Spinal cord (tissue), 10 donors: ENCODE results near the gene DLG2. TPM values are rescaled to one million over a fixed set of nuclear protein-coding genes. Genes with fewer than 3 reads are reported as not detected.

Source experiments
- DNase-seq, 6 donors: peaks; one replicate each; pipeline versions ENCODE4 v3.0.0 to v3.0.0-alpha.2; 2013 to 2015; ENCODE audit warnings: low spot score in 6 of 6, low read depth in 4 of 6
- H3K27ac ChIP-seq: one replicate; pipeline ENCODE4 v1.5.1; 2013; ENCODE audit warnings: low read depth, low read length, control low read depth
- H3K27me3 ChIP-seq: one replicate; pipeline ENCODE4 v1.6.1; 2013; ENCODE audit warnings: low read length; ENCODE audit not compliant: control insufficient read depth, insufficient read depth
- H3K36me3 ChIP-seq: one replicate; pipeline ENCODE4 v1.6.1; 2013; ENCODE audit warnings: low read length; ENCODE audit not compliant: control insufficient read depth, insufficient read depth
- H3K4me1 ChIP-seq: one replicate; pipeline ENCODE4 v1.6.1; 2013; ENCODE audit warnings: low read length; ENCODE audit not compliant: control insufficient read depth, insufficient read depth
- H3K4me3 ChIP-seq: one replicate; pipeline ENCODE4 v1.5.1; 2013; ENCODE audit warnings: low read depth, low read length, control low read depth
- H3K9me3 ChIP-seq: one replicate; pipeline ENCODE4 v1.6.1; 2013; ENCODE audit warnings: low read length; ENCODE audit not compliant: control insufficient read depth, insufficient read depth
- WGBS: methylation state at CpG from one replicate; pipeline ENCODE4 v1.1.5; 2013; ENCODE audit warnings: missing lambda C conversion rate; ENCODE audit not compliant: insufficient coverage; 5-methylcytosine and 5-hydroxymethylcytosine counted together
- polyA plus RNA-seq, 2 donors: library from polyadenylated mRNA; unstranded; fragments of 120-200 nt; gene quantifications; one replicate each; pipeline ENCODE4 v1.2.1, GENCODE V29; 2013; ENCODE audit not compliant: insufficient read length in 2 of 2
- total RNA-seq, 2 donors: library from RNA; depleted of rRNA in 1 of 2; stranded (reverse); fragments of 120-200 nt in 1 of 2; fragments of >200 nt in 1 of 2; gene quantifications; one replicate each; pipeline versions ENCODE4 v1.2.3 to v1.2.4, GENCODE V29; 2013 to 2014
- donor health status: healthy.

DLG2 gene
- total and polyA plus RNA-seq, 4 donors, result 37.7 to 111 (median 49.0) TPM

DNA sequence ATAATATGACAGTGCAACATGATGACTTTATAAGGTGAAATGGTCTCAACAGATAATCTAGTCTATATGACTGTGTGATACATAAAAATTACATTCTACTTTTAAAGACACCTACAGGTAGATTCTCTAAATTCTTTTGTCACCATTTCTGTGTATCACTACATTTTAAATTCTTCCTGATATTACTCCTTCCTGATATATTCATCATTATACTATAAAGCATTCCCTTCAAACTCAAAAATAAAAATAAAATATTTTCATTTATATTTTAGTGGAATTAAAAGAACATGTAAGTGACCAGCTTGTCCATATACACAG, 1062.3 kb downstream of the DLG2 start:
- Histone ChIP-seq H3K4me3 (no peak overlapping the region), H3K9me3 (no peaks in the 10 kb centered on the region), H3K4me1 (no peaks in the 10 kb centered on the region), H3K36me3 (no peaks in the 10 kb centered on the region), H3K27ac (no peak overlapping the region), H3K27me3 (no peaks in the 10 kb centered on the region)
- no peak for DNase-seq

DNA sequence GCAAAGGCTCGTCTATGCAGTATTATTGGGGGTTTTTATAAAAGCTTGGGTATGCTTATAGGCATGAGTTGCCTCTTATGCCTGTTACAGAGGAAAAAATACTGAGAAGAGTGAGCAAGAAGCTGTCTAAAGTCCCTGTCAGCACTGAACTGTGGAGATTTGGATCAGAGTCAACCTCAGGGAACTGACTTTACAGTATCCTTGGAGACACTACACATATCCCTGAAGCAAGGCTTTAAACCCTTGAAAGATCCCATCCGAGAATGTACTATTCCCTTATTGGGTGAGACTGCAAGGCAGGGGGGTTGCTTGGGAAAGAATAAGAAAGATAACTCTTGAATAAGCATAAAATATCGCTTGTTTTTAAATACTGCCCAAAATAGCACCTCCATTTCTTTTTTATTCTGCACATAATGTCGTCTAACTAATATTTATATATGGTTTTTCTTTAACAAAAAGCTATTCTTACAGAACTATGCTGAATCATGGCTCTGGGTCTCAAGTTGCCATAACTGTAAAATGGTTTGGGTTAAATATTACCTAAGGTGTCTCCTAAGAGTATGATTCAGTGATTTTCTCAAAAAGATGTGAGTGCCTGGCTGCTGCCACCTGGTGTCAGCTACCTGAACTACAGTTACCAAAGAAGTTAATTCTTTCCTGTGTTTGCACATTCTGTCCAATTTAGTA, 1062.8 kb downstream of the DLG2 start:
- WGBS, result 33% methylated on average over 1 of the region's 4 CpGs
- Histone ChIP-seq H3K36me3 (no peaks in the 10 kb centered on the region), H3K9me3 (no peaks in the 10 kb centered on the region), H3K4me1 (no peaks in the 10 kb centered on the region), H3K27ac (no peak overlapping the region), H3K27me3 (no peaks in the 10 kb centered on the region), H3K4me3 (no peak overlapping the region)
- DNase-seq, result peak in 2 of 6 donors; percentile 73 to 76

- H3K27me3 ChIP-seq, result no peaks in the 10 kb centered on the region
- H3K27ac ChIP-seq, result no peak overlapping the region
- H3K36me3 ChIP-seq, result no peaks in the 10 kb centered on the region
- DNase-seq, result no peak
- no CpG with 5 or more reads among the region's 2 CpGs for WGBS
- H3K4me3 ChIP-seq, result no peak overlapping the region
- no peaks in the 10 kb centered on the region for H3K9me3 ChIP-seq
- no peaks in the 10 kb centered on the region for H3K4me1 ChIP-seq
Measured at GRCh38 chr11:84563356-84563755, 1063.8 kb downstream of the DLG2 start.

DNA sequence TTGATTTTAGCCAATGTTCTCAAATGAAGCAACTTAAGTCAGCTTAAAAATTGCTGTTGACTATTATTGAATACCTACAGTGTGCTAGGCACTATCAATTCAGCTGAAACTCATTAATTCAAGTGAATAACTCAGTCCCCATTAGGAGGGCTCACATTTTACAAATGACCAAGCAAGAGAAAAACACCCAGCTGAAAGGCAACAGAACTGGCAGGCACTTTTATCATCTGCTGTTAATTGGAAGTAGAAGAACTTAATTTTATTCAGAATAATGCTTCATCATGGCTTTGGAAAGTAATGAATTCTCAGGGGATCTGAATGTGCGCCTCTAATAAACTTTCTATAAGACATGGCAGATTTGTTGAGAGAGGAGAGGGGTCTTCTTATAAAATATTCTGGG, 1066.9 kb downstream of the DLG2 start:
- H3K4me3 ChIP-seq, result no peak overlapping the region
- H3K27ac ChIP-seq, result no peak overlapping the region
- no peaks in the 10 kb centered on the region for H3K36me3 ChIP-seq
- H3K9me3 ChIP-seq, result no peaks in the 10 kb centered on the region
- no peaks in the 10 kb centered on the region for H3K27me3 ChIP-seq
- WGBS, result no CpG with 5 or more reads among the region's 1 CpG
- H3K4me1 ChIP-seq, result no peaks in the 10 kb centered on the region
- peak in 2 of 6 donors; percentile 46 to 59 for DNase-seq

DNA sequence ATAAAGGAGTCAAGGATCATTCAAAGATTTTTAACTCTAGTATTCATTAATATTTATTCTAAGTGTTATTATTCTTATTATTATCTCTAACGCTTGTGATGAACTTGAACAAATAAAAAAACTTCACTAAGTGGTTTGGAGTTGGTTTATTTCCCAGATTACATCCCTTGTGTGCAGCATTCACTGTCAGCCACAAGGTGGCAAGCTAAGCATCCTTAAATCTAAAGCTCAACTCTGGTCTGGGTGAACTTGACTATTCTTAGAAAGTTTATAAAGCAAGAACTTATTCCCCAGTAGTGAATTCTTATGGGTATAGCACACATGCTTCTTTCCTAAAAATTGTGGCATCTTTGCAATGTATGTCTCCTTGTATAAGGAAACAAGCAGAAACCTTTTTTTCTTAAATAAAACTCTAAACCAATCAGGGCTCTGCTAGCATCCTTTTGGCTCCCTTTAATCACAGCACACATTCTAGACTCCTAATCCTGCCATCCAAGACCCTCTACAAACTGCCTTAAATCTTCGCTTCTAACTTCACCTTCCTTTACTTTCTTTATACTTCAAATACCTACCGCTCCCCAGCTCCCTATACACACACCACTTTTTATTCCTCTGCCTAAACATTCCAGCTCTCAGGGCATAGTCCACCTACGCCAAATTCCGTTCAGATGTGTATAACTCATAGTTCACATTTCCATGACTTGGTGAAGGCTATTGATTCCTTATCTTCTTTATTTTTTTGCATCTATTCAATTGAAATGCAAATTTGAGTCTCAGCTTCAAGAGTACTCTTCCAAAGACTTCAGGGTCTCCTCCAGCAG, 1068.8 kb downstream of the DLG2 start:
- Histone ChIP-seq H3K4me3 (no peak overlapping the region), H3K9me3 (no peaks in the 10 kb centered on the region), H3K27me3 (no peaks in the 10 kb centered on the region), H3K4me1 (no peaks in the 10 kb centered on the region), H3K27ac (no peak overlapping the region), H3K36me3 (no peaks in the 10 kb centered on the region)
- WGBS, result 71% methylated on average over 4 of the region's 5 CpGs
- DNase-seq, result peak in 5 of 6 donors; percentile 41 to 93 (median 62)

DNA sequence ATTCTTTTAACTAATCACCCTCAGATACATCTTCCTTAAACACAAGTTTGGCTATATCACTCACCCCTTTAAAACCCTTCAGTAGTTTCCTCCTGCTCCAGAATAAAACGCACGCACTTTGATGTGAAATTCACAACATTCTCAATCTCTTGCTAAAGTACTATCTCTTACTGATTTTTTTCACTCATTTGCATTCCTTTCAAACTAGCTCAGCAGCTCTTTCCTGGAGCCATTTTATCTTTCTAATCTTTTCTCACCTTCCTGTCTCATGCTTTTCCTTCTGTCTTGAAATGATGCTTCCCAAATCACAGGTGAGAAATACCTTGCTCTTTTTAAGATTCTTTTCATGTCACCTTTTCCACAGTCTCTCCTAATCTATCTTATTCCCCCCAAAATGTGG, 1074.4 kb downstream of the DLG2 start:
- no peak for DNase-seq
- Histone ChIP-seq H3K9me3 (no peaks in the 10 kb centered on the region), H3K36me3 (no peaks in the 10 kb centered on the region), H3K4me1 (no peaks in the 10 kb centered on the region), H3K4me3 (no peak overlapping the region), H3K27ac (no peak overlapping the region), H3K27me3 (no peaks in the 10 kb centered on the region)
- WGBS, result 90% methylated on average over 2 of the region's 2 CpGs

- H3K9me3 ChIP-seq, result no peaks in the 10 kb centered on the region
- H3K27ac ChIP-seq, result no peak overlapping the region
- H3K4me1 ChIP-seq, result no peaks in the 10 kb centered on the region
- no peak overlapping the region for H3K4me3 ChIP-seq
- WGBS, result 63% methylated on average over 2 of the region's 3 CpGs
- no peaks in the 10 kb centered on the region for H3K27me3 ChIP-seq
- no peaks in the 10 kb centered on the region for H3K36me3 ChIP-seq
- peak in 1 of 6 donors; percentile 13 for DNase-seq
Measured at GRCh38 chr11:84549217-84549616, 1077.9 kb downstream of the DLG2 start.

GRCh38 chr11:84544566-84544965, 1082.6 kb downstream of the DLG2 start:
- H3K4me3 ChIP-seq, result no peak overlapping the region
- no peaks in the 10 kb centered on the region for H3K27me3 ChIP-seq
- peaks cover 4% of the 10 kb centered on the region for H3K4me1 ChIP-seq
- no peaks in the 10 kb centered on the region for H3K36me3 ChIP-seq
- no peak overlapping the region for H3K27ac ChIP-seq
- peak in 1 of 6 donors; percentile 75 for DNase-seq
- H3K9me3 ChIP-seq, result no peaks in the 10 kb centered on the region
- 100% methylated on average over 1 of the region's 2 CpGs for WGBS

DNA sequence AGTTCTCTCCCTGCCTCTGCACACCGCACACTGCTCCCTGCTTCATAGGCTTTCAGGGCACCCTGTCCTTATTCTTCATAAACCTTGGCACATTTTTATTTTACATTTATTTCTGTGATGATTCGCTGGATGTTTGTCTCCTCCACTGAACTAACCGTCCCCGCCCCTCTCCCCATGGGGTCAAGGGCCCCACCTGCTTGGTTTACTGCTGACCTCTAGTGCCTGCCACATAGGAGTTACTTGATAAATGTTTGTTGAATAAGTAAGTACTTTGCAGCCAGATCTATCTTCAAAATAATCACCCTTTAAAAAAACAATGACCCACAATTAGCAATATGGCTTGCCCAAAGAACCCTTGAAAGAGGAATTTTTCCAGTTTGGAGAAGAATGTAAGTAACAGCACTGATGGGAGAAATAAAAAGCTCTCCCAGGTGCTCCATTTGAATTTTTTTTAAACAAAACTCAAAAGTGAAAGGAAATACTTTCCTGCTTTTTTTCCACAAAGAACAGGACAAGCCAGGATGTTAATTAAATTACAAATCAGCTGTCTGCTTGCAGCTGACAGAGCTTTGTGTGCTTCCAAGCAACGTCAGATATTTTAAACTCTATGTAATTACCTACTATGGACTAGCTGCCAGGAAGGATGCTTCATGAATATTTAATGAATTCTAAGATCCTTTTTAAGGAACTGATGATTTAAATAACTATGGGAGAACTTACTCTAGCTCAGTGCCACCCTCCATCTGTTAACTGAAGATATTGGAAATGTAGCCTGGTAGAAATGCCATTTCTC, 1083.6 kb downstream of the DLG2 start:
- Histone ChIP-seq H3K9me3 (no peaks in the 10 kb centered on the region), H3K4me3 (no peak overlapping the region), H3K4me1 (peaks cover 4% of the 10 kb centered on the region), H3K27ac (no peak overlapping the region), H3K36me3 (no peaks in the 10 kb centered on the region), H3K27me3 (no peaks in the 10 kb centered on the region)
- WGBS, result no CpG with 5 or more reads among the region's 5 CpGs
- peak in 2 of 6 donors; percentile 79 to 91 for DNase-seq
